ENCODE data around the gene SH3BP5L.

DNA sequence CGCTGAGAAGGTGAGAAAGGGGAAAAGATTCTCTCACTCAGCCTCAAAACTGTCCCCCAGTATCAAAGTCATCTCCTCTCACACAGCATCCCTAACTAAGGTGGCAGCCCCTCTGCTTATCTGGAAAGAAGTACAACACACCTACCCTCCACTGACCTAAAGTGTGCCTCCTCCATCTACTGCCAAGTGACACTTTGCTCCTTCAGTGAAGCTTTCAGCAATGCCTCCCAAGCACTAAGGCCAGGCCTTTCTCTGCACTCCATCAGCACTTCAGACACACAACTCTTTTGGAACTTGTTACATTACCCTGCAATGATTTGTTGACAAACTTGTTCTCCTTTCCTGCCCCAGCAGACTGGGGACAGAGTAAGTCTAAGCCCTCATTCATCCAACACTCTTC, 1.4 kb downstream of the SH3BP5L start:
- TF ChIP-seq, protein P1, sequence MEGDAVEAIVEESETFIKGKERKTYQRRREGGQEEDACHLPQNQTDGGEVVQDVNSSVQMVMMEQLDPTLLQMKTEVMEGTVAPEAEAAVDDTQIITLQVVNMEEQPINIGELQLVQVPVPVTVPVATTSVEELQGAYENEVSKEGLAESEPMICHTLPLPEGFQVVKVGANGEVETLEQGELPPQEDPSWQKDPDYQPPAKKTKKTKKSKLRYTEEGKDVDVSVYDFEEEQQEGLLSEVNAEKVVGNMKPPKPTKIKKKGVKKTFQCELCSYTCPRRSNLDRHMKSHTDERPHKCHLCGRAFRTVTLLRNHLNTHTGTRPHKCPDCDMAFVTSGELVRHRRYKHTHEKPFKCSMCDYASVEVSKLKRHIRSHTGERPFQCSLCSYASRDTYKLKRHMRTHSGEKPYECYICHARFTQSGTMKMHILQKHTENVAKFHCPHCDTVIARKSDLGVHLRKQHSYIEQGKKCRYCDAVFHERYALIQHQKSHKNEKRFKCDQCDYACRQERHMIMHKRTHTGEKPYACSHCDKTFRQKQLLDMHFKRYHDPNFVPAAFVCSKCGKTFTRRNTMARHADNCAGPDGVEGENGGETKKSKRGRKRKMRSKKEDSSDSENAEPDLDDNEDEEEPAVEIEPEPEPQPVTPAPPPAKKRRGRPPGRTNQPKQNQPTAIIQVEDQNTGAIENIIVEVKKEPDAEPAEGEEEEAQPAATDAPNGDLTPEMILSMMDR (IDR thresholded peaks at IDR 0.05), result no peak
- no peak for TF ChIP-seq POLR2AphosphoS5 (IDR thresholded peaks at IDR 0.05)
